H1 (cell line): ENCODE data around the gene FRMD4A. TPM values are rescaled to one million over a fixed set of nuclear protein-coding genes. Genes with fewer than 3 reads are reported as not detected.

Experiments
- CTCF ChIA-PET: fragments of 300-600 bp; sonication (Branson Sonifier 250); formaldehyde crosslinking; loops from one replicate; lab custom pipeline; 2021; ENCODE audit not compliant: partially characterized antibody; lab: Charles Lee
- POLR2A ChIA-PET: fragments of 300-600 bp; sonication (Branson Sonifier 250); formaldehyde crosslinking; loops from one replicate; lab custom pipeline; 2021; ENCODE audit warnings: inconsistent platforms; ENCODE audit not compliant: partially characterized antibody; lab: Charles Lee
- DNase-seq, 2 experiments: peaks; one replicate each; pipeline versions ENCODE4 v3.0.0 to v3.0.0-alpha.2; 2010 to 2022; ENCODE audit warnings: low spot score in 2 of 2, low read depth in 1 of 2, mixed read lengths in 1 of 2
- FAIRE-seq: peaks from 2 replicates; lab custom pipeline; 2011; peaks lifted over from hg19 to GRCh38; lab: Jason Lieb, UNC
- H2AFZ ChIP-seq: 2 replicates; pipeline ENCODE4 v1.8.1; 2012; ENCODE audit warnings: low read length, inconsistent platforms
- H2AK5ac ChIP-seq: 2 replicates; pipeline ENCODE4 v1.6.1; 2013; ENCODE audit warnings: low read depth, low read length
- H2BK120ac ChIP-seq: replicated peaks from 2 replicates; pipeline ENCODE3; 2013; ENCODE audit warnings: low read depth, low read length, inconsistent platforms
- H2BK12ac ChIP-seq: 2 replicates; pipeline ENCODE4 v1.6.1; 2013; ENCODE audit warnings: low read depth, low read length
- H2BK15ac ChIP-seq: 2 replicates; pipeline ENCODE4 v1.6.1; 2013; ENCODE audit warnings: low read length
- H2BK20ac ChIP-seq: 2 replicates; pipeline ENCODE4 v1.6.1; 2013; ENCODE audit warnings: low read length
- H2BK5ac ChIP-seq: 2 replicates; pipeline ENCODE4 v1.6.1; 2013; ENCODE audit warnings: low read depth, low read length
- H3K14ac ChIP-seq: 2 replicates; pipeline ENCODE4 v1.6.1; 2013; ENCODE audit warnings: inconsistent platforms; ENCODE audit not compliant: insufficient read length
- H3K18ac ChIP-seq: 2 replicates; pipeline ENCODE4 v1.6.1; 2013; ENCODE audit warnings: low read length; ENCODE audit errors: extremely low read depth
- H3K23ac ChIP-seq: 2 replicates; pipeline ENCODE4 v1.6.1; 2013; ENCODE audit warnings: inconsistent platforms; ENCODE audit not compliant: insufficient read length
- H3K23me2 ChIP-seq: 2 replicates; pipeline ENCODE4 v1.6.1; 2013; ENCODE audit warnings: low read depth, low read length
- H3K27ac ChIP-seq: 2 replicates; pipeline ENCODE4 v1.6.1; 2011; ENCODE audit warnings: low read depth, low read length, inconsistent platforms
- H3K27me3 ChIP-seq, 4 experiments: replicated peaks in 1 of 4; 1 replicate in 1 of 4; 2 replicates in 3 of 4; pipeline versions ENCODE4 v1.6.1 to v1.8.1; 2011 to 2013; ENCODE audit warnings: low read length in 3 of 4, mild to moderate bottlenecking in 3 of 4, inconsistent platforms in 2 of 4, mixed read lengths in 2 of 4, moderate library complexity in 1 of 4; ENCODE audit not compliant: control insufficient read depth in 3 of 4, insufficient read depth in 3 of 4; ENCODE audit errors: extremely low read depth in 1 of 4
- H3K36me3 ChIP-seq, 4 experiments: 2 replicates each; pipeline versions ENCODE4 v1.6.1 to v1.8.1; 2011 to 2013; ENCODE audit warnings: mild to moderate bottlenecking in 4 of 4, low read length in 3 of 4, moderate library complexity in 2 of 4, control low read depth in 1 of 4, inconsistent platforms in 1 of 4; ENCODE audit not compliant: insufficient read depth in 4 of 4, control insufficient read depth in 2 of 4
- H3K4ac ChIP-seq: replicated peaks from 2 replicates; pipeline ENCODE3; 2013; ENCODE audit warnings: low read length, low read depth, mixed read lengths, inconsistent platforms; ENCODE audit not compliant: insufficient read length
- H3K4me1 ChIP-seq, 4 experiments: replicated peaks in 1 of 4; 1 replicate in 1 of 4; 2 replicates in 3 of 4; pipeline versions ENCODE4 v1.6.1 to v1.8.1; 2011 to 2013; ENCODE audit warnings: low read length in 3 of 4, inconsistent platforms in 2 of 4, mixed read lengths in 1 of 4; ENCODE audit not compliant: insufficient read depth in 4 of 4, control insufficient read depth in 3 of 4
- H3K4me2 ChIP-seq, 2 experiments: 2 replicates each; pipeline versions ENCODE4 v1.6.1 to v1.8.1; 2011 to 2013; ENCODE audit warnings: low read depth in 2 of 2, low read length in 2 of 2, control low read depth in 1 of 2, inconsistent platforms in 1 of 2, mild to moderate bottlenecking in 1 of 2; ENCODE audit not compliant: insufficient read depth in 1 of 2
- H3K4me3 ChIP-seq, 4 experiments: fragments of 200-600, 300-600 bp in 1 of 4; sonication (generic), shearing (Covaris generic), sonication (Bioruptor Twin) in 1 of 4; 2 replicates each; pipeline versions ENCODE4 v1.5.1 to v1.8.1; 2011 to 2016; ENCODE audit warnings: low read length in 4 of 4, low read depth in 3 of 4, control low read depth in 2 of 4, inconsistent platforms in 2 of 4, mild to moderate bottlenecking in 2 of 4, mixed read lengths in 1 of 4, moderate library complexity in 1 of 4; ENCODE audit not compliant: insufficient read depth in 2 of 4; ENCODE audit errors: extremely low read depth in 1 of 4
- H3K56ac ChIP-seq: replicated peaks from 2 replicates; pipeline ENCODE3; 2013; ENCODE audit warnings: low read depth, mild to moderate bottlenecking, mixed read lengths, low read length, inconsistent platforms; ENCODE audit not compliant: insufficient read length
- H3K79me1 ChIP-seq: 2 replicates; pipeline ENCODE4 v1.6.1; 2013; ENCODE audit warnings: low read depth, low read length, control low read depth
- H3K79me2 ChIP-seq, 2 experiments: 2 replicates each; pipeline versions ENCODE4 v1.6.1 to v1.8.1; 2012 to 2013; ENCODE audit warnings: low read length in 2 of 2, mild to moderate bottlenecking in 2 of 2, inconsistent platforms in 1 of 2; ENCODE audit not compliant: insufficient read depth in 2 of 2, control insufficient read depth in 1 of 2
- H3K9ac ChIP-seq, 4 experiments: replicated peaks in 1 of 4; 1 replicate in 1 of 4; 2 replicates in 3 of 4; pipeline versions ENCODE4 v1.6.1 to v1.8.1; 2011 to 2013; ENCODE audit warnings: low read depth in 3 of 4, low read length in 3 of 4, control low read depth in 2 of 4, mild to moderate bottlenecking in 2 of 4, moderate library complexity in 2 of 4, inconsistent platforms in 1 of 4; ENCODE audit errors: extremely low read depth in 1 of 4
- H3K9me3 ChIP-seq, 2 experiments: 2 replicates each; pipeline versions ENCODE4 v1.6.1 to v1.8.1; 2012 to 2013; ENCODE audit warnings: mild to moderate bottlenecking in 2 of 2, moderate library complexity in 2 of 2, control low read depth in 1 of 2, inconsistent platforms in 1 of 2, low read depth in 1 of 2, low read length in 1 of 2, mixed read lengths in 1 of 2; ENCODE audit not compliant: insufficient read depth in 2 of 2
- H4K20me1 ChIP-seq, 2 experiments: replicated peaks in 1 of 2; 2 replicates each; pipeline versions ENCODE3 to v1.8.1; 2011 to 2013; ENCODE audit warnings: inconsistent platforms in 2 of 2, low read length in 2 of 2, mild to moderate bottlenecking in 1 of 2; ENCODE audit not compliant: insufficient read depth in 2 of 2, control insufficient read depth in 1 of 2
- H4K5ac ChIP-seq: 2 replicates; pipeline ENCODE4 v1.6.1; 2013; ENCODE audit warnings: low read length, low read depth, mixed read lengths, inconsistent platforms; ENCODE audit not compliant: insufficient read length
- H4K8ac ChIP-seq: 2 replicates; pipeline ENCODE4 v1.8.0; 2013; ENCODE audit warnings: mild to moderate bottlenecking, moderate library complexity, low read length, inconsistent platforms; ENCODE audit not compliant: insufficient read depth; ENCODE audit errors: extremely low read depth
- H4K91ac ChIP-seq: replicated peaks from 2 replicates; pipeline ENCODE3; 2013; ENCODE audit warnings: low read length, mixed read lengths, inconsistent platforms; ENCODE audit not compliant: insufficient read length
- CBX5 ChIP-seq: fragments of 300-800, 300-1000 bp; sonication (generic); IDR thresholded peaks from 2 replicates; pipeline ENCODE4 v1.7.1; 2016; ENCODE audit warnings: antibody characterized with exemption, low read length, low read depth
- SP4 ChIP-seq: IDR thresholded peaks from 2 replicates; pipeline ENCODE4 v1.6.1; 2012; ENCODE audit warnings: low read length, inconsistent platforms
- SRF ChIP-seq: IDR thresholded peaks from 2 replicates; pipeline ENCODE4 v1.6.1; 2011; ENCODE audit warnings: mild to moderate bottlenecking, low read depth, low read length, moderate library complexity
- WGBS, 2 experiments: shearing (Covaris generic) in 1 of 2; methylation state at CpG; one replicate each; pipeline versions ENCODE4 v1.1.6 to v1.1.7; 2013 to 2015; ENCODE audit warnings: low lambda C conversion rate in 2 of 2, mixed read lengths in 2 of 2, inconsistent platforms in 1 of 2, low coverage in 1 of 2, missing lambda C conversion rate in 1 of 2; ENCODE audit not compliant: insufficient replicate concordance in 2 of 2, insufficient coverage in 1 of 2, insufficient read length in 1 of 2; ENCODE audit errors: extremely low coverage in 1 of 2, missing lambda C conversion rate in 1 of 2; 5-methylcytosine and 5-hydroxymethylcytosine counted together
- polyA plus RNA-seq, 7 experiments: library from polyadenylated mRNA; depleted of rRNA in 3 of 7; stranded (reverse) in 5 of 7; unstranded in 2 of 7; fragments of >200 nt in 5 of 7; fragments of 200-250 nt in 2 of 7; gene quantifications; 1 replicate in 5 of 7; 2 replicates in 1 of 7; 4 replicates in 1 of 7; pipeline versions ENCODE4 v1.2.1 to v1.2.3, GENCODE V29; 2011 to 2013; ENCODE audit warnings: missing spikeins in 2 of 7, mixed read lengths in 2 of 7
- total RNA-seq: library from RNA; stranded (reverse); fragmentation: NEBNext Ultra II Directional; extraction: Animal tissue kit (Norgen Biotek cat#: 25700); gene quantifications from 2 replicates; pipeline ENCODE4 v1.2.1, GENCODE V29; 2021

FRMD4A gene
- total and polyA plus RNA-seq, 2 of the 8 experiments (the other 6 are each of a cell fraction or from before 2014, with no cell fraction given): 38.6 to 39.6 TPM

DNA sequence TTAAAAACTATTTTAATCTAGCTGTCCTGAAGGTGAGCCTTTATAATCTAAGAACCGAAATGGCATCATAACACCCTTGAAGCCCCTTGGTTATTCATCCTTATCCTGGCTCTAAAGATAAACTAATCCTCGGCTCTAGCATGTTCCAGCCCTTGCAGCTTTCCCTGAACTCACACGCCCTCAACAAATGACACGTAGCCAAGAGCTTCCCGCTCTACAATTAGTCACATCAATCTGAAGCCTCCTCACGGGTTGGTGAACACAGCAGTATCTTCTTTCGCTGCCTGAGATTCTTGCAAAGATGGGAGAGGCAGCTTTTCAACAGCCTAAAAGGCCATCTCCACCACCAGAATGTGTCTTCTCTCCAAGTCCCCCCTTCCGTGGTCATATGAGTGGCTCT, 4.1 kb downstream of the FRMD4A start:
- no peak for DNase-seq
- peaks cover 16 to 21% (median 19%) of the 10 kb centered on the region in 4 experiments for H3K4me1 ChIP-seq
- H2BK5ac ChIP-seq: no peak overlapping the region
- WGBS, 2 experiments: 89% methylated on average over 8 of the region's 8 CpGs; no CpG with 5 or more reads in 1 of the 2 experiments
- no peak overlapping the region for H3K14ac ChIP-seq
- H2BK12ac ChIP-seq: no peak overlapping the region
- H2BK15ac ChIP-seq: no peak overlapping the region
- H3K9me3 ChIP-seq: no peaks in the 10 kb centered on the region
- H3K4me2 ChIP-seq: no peak overlapping the region
- no peak overlapping the region for H3K23ac ChIP-seq
- no peaks in the 10 kb centered on the region for H3K36me3 ChIP-seq
- TF ChIP-seq SRF: no peak
- TF ChIP-seq SP4: no peak
- no peak for TF ChIP-seq CBX5
- TF ChIP-seq, all 59 proteins: peak for 0
- Histone ChIP-seq H3K27ac (no peak overlapping the region), H3K79me1 (no peaks in the 10 kb centered on the region; the same call in 1 of the 2 replicates), H4K20me1 (no peaks in the 10 kb centered on the region), H2BK120ac (no peak overlapping the region), H2AK5ac (no peak overlapping the region), H4K91ac (no peak overlapping the region), H3K79me2 (no peaks in the 10 kb centered on the region), H2AFZ (no peak overlapping the region), H2BK20ac (no peak overlapping the region), H4K5ac (no peak overlapping the region), H4K8ac (no peak overlapping the region), H3K4ac (no peak overlapping the region), H3K4me3 (no peak overlapping the region), H3K9ac (no peak overlapping the region), H3K23me2 (no peaks in the 10 kb centered on the region), H3K27me3 (no peaks in the 10 kb centered on the region), H3K18ac (no peak overlapping the region), H3K56ac (no peak overlapping the region)
- ChIA-PET CTCF (interaction anchor here (0.6 to 3.1 kb wide), 24 partner anchors 13 to 294 kb away, joined by 3 to 21 read pairs (median 4); no protein-coding TSS in a partner anchor), POLR2A (no interaction called here)
- FAIRE-seq: no peak
